ENCODE results near the gene ACYP2.
"Not testable (repeated sequence)": the region's sequence is repeated elsewhere in the genome, so short reads cannot be mapped to it uniquely, and the experiment has no call there.

The ACYP2 gene

DNA sequence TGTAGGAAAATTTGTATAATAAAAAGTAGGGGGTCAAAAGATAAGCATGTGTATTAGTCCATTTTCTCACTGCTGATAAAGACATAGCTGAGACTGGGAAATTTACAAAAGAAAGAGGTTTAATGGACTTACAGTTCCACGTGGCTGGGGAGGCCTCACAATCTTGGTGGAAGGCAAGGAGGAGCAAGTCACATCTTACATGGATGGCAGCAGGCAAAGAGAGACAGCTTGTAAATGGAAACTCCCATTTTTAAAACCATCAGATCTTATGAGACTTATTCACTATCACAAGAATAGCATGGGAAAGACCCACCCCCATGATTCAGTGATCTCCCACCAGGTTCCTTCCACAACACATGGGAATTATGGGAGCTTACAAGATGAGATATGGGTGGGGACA, 149.7 kb downstream of the ACYP2 start:
- DNase-seq (ENCODE audit: low read depth in 2 of 2) = not testable (repeated sequence)

DNA sequence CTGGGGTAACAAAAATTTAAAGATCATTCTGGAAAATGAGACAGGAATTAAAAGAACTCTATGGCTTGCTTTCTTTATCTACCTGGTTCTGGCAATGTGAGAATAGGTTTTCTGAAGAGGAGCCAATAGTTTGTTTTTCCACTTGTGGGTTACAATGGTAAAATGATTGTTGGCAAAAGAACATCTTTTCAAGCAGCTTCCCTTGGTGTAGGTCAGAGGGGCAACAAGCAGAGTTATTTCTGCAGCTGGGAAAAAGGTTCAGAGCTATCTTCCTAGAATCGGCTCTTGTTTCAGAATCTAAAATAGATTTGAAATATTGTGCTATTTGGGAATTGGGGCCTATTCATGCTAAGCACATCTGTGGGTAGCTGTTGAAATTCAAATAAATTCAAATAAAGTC, 152.2 kb downstream of the ACYP2 start:
- no peak for DNase-seq (ENCODE audit: low read depth in 2 of 2)

DNA sequence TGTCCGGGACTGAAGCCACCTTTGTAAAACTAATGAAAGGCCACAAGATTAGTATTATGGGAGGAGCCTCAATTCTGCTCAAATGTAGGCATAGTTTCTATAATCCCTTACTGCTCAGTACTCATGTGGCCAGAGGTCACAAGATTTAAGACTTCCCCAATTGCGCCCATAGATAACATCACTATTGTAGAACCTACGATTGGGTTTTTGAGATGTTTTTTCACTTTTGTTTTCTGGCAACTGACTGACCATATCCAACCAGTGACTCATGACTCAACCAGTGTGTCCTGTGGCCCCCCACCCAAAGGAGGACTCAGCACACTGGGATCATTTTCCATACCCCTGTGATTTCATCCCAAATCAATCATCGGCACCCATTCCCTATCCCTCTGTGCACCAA, 155.8 kb downstream of the ACYP2 start:
- no peak for DNase-seq (ENCODE audit: low read depth in 2 of 2)

DNA sequence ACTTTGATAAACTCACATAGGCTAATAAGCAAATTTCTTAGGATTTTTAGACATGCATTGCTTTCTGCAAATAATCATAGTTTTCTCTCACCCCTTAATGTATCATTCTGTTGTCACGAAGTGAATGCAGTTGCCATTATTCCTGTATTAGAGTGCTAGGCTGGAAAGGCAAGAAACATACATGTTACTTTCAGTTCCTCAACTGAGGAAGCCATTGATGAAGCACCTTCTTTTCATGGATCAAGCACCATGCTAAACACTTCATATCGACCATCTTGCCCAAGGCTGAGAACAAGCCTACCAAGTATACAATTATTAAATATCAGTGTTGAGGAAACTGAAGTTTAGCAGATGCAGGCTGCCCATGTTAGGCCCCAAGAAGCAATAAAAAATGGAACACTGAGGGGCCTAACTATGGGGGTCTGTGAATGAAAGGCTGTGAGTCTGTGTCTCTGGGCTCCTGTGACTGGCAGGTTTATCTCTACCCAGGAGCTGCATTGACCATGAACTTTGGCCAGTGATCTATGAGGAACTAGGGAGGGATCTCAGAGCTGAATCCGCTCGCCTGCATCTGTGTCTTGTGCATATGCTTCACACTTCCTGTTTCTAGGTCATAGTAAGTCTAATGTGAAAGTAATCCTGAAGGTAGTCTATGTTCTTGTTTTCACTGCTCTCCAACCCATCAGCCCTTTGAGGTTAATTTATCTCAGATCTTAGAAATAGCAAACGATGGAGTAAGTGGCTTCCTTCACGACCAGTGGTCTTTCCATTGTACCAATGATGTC, 156.6 kb downstream of the ACYP2 start:
- no peak for DNase-seq (ENCODE audit: low read depth in 2 of 2)

DNA sequence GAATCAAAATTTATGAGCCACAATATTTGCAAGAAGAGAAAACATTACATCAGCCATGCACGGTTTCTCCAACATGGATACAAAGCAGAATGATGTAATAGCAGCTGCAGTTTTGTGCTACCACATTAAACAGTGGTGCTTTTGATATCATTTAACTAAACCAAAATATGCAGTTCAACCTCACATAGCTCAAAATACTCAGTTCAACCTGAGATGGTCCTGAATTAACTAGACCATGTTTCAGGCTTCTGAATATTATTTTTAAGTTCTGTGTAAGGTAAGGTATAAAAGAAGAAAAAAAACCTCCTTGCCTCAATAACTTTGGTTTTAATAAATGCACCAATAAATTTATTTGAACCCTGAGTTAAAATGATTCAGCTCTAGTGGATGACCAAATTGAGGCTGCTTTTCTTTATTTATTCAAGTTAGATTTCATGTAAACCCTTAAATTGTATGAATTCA, 159.4 kb downstream of the ACYP2 start:
- DNase-seq (ENCODE audit: low read depth in 2 of 2) = no peak

DNA sequence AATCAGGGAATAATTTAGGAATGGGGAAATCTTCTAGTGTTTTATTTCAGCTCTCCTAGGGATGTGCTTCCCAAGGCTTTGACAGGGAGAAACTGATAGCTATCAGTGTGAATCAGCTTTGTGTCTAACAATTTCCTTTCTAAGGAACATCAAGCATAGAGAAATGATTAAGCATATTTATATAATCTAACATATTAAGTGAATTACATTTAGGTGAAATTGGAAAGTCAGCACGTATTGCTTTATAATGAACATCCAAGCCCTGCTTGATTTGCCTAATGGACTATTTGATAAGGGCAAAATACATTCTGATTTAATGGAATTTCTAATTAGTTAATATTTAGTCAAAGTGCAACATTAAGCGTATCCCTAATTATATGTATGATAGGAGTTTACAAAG, 160.1 kb downstream of the ACYP2 start:
- DNase-seq (ENCODE audit: low read depth in 2 of 2) = no peak

DNA sequence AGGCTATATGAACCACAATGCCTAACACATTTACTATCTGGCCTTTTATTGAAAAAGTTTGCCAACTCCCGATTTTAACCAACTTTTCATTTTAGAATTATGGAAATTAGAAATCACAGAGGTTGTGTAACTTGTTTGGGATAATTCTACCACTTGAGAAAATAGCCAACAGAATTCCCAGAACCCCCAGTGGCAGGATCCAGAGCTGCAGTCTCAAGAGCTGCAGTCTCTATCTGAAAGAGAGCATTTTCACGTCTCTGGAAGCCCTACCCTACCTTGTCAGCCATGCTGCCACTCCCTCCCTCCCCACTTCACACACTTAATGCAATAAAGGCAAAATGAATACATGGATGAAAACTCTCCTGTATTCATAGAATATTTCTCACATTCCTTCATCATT, 164.0 kb downstream of the ACYP2 start:
- DNase-seq (ENCODE audit: low read depth in 2 of 2) = no peak

DNA sequence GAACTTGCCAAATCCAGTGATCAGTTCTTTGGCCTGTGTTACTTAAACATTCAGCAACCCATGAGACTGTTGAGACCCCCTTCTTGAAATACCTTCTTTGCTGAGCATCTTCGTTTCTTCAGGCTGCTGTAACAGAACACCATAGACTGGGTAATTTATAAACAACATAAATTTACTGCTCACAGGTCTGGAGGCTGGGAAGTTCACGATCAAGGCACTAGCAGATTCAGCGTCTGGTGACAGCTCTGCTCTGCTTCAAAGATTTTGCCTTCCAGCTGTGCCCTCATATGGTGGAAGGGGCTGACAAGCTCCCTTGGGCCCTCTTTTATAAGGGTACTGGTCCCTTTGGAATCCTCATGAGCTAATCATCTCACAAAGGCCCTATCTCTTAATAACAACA, 169.4 kb downstream of the ACYP2 start:
- no peak for DNase-seq (ENCODE audit: low read depth in 2 of 2)

DNA sequence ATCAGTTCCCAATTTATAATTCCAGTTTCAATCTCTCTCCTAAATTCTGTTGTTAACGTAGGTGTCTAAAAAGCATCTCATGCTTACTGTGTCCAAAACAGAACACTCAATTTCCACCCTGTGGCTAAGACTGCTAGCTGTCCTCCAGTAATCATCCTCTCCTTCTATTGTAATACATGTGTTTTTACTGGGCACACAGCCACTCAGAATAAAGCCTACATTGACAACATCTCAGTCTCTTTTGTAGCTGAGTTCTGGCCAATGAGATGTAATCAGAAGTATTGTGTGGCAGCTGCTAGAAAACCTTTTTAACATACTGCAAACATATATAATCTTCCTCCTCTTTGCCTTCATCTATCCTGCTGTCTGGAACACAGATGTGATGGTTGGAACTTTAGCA, 170.0 kb downstream of the ACYP2 start:
- no peak for DNase-seq (ENCODE audit: low read depth in 2 of 2)

DNA sequence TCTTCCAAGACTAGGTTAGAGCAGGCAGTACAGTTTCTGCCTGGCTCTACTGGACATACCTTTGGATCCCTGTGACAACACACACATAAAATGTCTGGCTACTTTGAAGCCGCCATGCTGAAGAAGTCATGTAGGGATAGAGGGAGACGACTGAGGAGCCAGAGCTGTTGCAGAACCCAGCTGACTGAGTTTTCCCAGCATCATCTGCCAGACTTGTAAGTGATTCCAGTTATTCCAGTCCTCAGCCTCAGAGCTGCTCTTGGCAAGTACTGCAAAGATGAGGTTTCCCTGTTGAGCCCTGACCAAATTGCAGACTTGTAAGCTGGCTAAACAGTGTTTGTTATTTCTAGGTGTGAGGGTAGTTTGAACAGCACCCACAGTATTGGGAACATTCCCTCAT, 172.1 kb downstream of the ACYP2 start:
- no peak for DNase-seq (ENCODE audit: low read depth in 2 of 2)

DNA sequence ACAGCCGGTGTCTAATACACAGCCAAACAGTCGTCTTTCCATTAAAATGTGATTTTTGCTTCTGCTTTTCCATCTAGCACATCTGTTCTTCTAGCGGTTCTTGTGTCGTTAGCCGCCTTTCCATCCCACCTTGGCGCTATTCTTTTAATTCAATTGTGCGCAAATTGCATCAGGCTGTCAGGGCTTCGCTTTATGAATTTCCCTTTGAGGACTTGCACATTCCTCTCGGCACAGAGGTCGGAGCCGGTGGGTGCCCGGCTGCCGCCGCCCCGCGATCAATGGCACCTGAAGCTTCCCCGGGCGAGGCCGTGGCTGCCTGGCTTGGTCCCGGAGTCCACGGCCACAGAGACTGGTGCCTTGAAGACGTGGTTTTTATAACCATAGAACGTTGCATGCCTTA, 174.5 kb downstream of the ACYP2 start:
- no peak for DNase-seq (ENCODE audit: low read depth in 2 of 2)

DNA sequence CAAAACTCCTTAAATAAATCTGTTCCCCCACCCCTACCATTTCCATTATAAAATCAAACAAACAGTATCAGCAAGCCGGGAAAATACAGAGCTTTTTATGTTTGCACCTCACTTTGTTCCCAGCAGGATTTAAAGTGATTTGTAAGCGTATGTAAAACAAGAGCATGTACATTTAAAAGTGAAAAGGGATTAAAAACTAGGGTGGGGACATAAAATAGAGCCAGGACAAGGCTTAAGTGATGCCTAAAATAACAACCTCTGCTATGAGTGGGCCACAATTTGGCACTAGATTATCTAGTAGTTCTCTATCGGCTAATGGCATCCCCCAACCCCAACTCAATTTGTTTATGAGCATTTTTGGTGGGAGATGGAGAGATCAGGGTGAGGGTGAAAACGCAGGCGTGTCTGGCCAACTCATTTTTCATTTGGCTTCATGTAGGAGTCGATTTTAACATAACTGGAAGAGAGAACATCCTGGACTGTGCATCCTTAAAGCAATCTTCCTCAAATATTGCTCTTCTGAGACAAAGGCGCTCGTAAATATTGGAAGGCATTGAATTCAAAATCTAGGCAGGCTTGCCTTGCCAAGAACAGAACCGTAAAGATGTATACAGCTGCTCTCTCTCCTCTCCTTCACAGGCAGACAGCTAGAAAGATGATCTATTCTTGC, 175.1 kb downstream of the ACYP2 start:
- DNase-seq (ENCODE audit: low read depth in 2 of 2) = no peak

DNA sequence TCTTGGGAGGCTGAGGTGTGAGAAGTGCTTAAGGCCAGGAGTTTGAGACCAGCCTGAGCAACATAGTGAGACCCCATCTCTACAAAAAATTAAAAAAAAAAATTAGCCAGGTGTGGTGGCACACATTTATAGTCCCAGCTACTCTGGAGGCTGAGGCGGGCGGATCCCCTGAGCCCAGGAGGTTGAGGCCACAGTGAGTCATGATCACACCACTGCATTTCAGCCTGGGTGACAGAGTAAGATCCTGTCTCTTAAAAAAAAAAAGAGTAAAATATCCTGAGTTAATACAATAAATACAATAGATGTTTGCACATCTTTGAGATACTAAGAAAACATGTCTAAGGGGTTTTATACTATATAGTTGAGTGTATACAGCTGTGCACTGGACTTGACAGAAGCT, 179.2 kb downstream of the ACYP2 start:
- not testable (repeated sequence) for DNase-seq (ENCODE audit: low read depth in 2 of 2)

DNA sequence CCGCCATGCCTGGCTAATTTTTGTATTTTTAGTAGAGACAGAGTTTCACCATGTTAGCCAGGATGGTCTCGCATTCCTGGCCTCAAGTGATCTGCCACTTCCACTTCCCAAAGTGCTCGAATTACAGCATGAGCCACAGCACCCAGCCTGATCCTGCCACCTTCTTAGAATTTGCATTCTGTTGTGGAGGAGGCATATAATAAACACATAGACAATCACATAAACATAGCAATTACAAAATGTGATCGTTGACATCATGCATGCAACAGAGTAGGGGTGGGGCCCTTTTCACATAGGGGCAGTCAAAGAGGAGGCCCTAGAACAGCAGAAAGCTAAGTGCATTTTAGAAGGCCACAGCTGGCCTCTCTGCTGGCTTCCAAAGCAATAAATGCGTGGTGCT, 180.5 kb downstream of the ACYP2 start:
- no peak for DNase-seq (ENCODE audit: low read depth in 2 of 2)

DNA sequence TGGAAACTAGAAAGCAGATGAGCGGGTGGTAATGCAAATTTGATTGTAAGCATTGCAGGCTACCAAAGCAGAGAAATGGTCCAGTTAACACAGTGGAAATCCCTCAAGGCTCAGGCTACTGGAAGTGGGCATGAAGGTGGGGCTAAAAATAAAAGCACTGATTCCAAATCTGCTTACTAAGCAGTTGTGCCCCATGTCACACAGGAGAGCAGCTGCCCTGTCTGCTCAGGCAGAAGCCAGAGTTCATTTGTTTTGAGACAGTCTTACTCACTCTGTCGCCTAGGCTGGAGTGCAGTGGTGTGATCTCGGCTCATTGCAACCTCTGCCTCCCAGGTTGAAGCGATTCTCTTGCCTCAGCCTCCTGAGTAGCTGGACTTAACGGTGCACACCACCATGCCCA, 183.1 kb downstream of the ACYP2 start:
- no peak for DNase-seq (ENCODE audit: low read depth in 2 of 2)

DNA sequence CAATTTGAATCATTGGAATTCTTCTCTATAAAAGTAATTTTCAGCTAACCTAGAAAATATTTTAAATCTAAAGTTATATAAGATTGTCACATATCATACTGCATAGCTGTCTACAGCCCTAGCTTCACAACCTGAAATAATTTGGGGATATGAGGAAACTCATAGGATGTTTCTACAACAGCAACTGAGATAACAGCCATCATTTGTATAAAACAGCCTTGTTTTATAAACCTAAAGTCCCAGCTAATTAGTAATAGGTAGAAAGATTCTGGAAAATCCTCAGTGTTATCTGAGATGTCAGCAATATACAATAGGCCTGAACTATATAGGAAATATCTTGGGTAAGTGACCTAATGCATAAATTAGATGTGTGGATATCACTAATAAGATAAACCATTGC, 188.2 kb downstream of the ACYP2 start:
- no peak for DNase-seq (ENCODE audit: low read depth in 2 of 2)

DNA sequence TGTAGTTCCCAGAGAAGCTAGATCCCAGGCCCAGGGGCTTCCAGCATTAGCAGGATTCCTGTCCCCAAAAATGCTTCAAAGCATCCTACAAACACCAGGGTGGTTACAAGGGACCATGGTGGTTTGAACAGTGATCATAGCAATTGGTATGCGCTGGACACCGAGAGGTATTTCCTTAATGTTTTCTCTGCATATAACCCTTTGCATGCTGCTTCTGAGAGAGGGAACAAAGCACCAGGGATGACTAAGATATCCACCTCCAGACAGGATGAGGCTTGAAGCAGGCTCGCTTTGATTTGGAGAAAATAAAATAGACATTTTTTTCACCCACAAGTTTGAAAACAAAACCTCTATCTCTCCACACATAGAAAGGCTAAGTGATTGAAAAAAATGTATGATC, 191.1 kb downstream of the ACYP2 start:
- DNase-seq (ENCODE audit: low read depth in 2 of 2) = no peak

DNA sequence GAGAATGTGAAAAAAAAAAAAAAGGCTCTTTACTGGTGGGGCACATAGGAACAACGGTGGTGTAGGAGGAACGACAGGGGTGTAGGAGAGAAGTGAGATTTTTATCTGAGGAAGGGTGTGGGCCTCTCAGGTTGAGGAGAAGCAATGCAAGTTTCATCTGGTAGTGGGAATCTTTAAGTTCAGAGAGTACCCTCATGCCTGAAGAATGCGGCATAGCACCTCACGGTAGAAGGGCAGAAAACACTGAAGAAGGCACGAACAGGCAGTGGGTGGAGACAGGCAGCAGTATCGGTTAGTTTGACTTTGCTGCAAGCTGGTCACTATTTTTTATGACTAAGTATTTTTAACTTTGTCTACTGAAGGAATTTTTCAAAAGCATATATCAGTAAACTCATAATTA, 192.8 kb downstream of the ACYP2 start:
- DNase-seq (ENCODE audit: low read depth in 2 of 2) = no peak

DNA sequence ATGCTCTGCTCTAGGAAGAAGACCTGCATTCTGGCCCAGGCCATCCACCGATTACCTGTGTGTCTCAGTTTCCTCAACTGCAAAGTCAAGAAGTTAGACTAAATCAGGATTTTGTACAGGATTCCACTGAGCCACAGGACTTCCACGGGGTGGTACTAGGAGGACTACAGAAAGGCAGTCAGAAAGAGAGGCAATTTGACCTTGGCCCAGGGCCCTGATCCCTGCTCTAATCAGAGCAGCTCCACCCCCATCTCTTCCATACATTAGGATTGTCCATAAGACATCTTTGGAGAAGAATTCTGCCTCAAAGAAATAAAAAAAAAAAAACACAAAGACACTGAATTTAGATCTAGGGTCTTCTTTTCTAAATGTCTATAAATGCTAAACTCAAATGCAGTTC, 193.4 kb downstream of the ACYP2 start:
- no peak for DNase-seq (ENCODE audit: low read depth in 2 of 2)

DNA sequence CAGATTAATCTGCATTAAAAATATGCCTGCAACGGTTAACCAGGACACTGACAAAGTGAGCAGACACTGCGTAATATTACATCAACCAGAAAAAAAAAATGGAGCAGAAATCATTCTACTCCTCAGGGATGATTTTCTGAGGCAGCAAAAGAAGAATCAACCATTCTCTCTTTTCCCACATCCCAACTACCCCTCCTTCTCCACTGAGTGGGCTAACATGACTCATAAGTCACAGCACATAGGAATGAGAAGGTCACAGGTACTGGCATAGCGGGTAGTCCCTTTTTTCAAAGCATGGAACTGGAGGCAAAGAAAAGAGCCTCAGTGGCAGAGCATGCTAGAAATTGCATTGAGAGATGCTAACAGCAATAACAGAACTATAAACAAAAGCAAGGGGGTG, 194.9 kb downstream of the ACYP2 start:
- no peak for DNase-seq (ENCODE audit: low read depth in 2 of 2)

DNA sequence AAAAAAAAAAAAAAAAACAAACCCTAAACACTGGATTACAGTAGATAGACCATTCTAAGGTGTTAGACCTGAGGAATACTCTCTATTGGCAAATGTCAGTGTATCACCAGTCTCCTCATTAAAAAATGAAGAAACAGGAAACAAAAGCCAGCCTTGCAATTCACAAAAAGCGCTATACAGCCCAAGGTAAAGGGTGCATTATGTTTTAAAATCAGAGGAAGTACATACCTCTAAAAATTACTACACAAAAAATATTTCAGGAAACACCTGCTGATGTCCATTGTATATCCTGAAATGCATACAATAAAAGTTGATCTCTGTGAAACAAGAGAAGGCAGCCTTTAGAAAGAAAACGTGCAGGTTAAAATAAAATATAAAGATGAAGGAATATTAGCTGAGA, 195.5 kb downstream of the ACYP2 start:
- no peak for DNase-seq (ENCODE audit: low read depth in 2 of 2)

DNA sequence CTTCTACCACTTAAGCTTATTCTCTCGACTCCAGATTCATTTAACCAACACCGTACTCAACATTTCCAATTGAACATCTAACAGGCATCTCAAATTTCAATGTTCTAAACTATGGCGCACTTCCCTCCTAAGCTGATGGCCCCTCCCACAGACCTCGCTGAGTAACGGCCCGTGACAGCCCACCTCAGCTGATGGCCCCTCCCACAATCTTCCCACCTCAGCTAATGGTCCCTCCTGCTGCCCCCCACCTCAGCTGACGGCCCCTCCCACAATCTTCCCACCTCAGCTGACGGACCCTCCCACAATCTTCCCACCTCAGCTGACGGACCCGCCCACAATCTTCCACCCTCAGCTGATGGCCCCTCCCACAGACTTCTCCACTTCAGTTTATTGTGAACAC, 197.7 kb downstream of the ACYP2 start:
- no peak for DNase-seq (ENCODE audit: low read depth in 2 of 2)

DNA sequence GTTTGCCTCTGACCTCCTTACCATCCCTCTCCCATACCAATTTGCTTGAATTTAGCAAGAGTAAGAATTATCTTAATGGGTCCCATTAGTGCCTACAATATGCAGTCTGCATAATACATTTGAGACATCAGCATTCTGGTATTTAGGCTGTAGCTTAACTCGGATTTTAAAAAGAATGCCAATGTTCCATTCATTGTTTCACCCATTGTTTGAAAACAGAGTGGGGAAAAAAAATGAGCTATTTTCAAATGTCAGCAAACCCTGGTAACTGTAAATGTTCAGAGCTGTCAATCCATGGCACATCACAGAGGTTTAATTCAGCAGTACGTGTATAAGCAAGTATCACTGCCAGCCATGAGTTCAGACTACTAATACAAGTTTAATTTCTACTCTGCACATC, 202.6 kb downstream of the ACYP2 start:
- no peak for DNase-seq (ENCODE audit: low read depth in 2 of 2)

DNA sequence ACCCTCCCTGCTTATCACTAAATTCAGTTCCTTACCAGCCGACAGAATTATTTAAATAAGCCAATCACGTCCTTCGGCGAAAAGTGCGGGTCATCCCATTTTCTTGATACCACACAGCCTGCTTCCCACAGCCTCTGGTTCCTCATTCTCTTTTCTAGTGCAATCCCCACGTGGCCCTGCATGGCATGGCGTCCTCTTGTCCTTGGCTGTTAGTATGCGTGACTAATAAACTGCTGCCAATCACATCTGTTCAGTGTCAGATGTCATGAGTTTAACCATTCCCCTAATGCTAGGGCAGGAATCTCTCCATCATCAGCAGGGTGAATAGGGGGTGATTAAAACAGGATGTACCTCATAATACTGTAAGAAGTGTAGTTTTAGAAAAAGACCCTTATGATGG, 203.4 kb downstream of the ACYP2 start:
- no peak for DNase-seq (ENCODE audit: low read depth in 2 of 2)

Data from stimulated activated CD4-positive, alpha-beta T cell treated with anti-CD3 and anti-CD28 coated beads, Interleukin-4, amount 100 ng/mL, for 48 hours (primary cell).